ENCODE data around the gene MLC1.

The MLC1 gene

GRCh38 chr22:50101870-50102565 is 16.8 kb upstream of the MLC1 start:
- H3K36me3 Mint-ChIP-seq (ENCODE audit: low read depth) = no peaks in the 10 kb centered on the region
- H3K27me3 Mint-ChIP-seq (ENCODE audit: low read depth) = peaks cover 11% of the 10 kb centered on the region
- H3K27ac Mint-ChIP-seq = no peak overlapping the region
- no peak for TF ChIP-seq CTCF (IDR thresholded peaks at IDR 0.05; ENCODE audit: unreplicated experiment in 3 of 3)
- no peaks in the 10 kb centered on the region for H3K9me3 Mint-ChIP-seq
- peaks cover 7% of the 10 kb centered on the region for H3K4me1 Mint-ChIP-seq
- H3K4me3 Mint-ChIP-seq = no peak overlapping the region

DNA sequence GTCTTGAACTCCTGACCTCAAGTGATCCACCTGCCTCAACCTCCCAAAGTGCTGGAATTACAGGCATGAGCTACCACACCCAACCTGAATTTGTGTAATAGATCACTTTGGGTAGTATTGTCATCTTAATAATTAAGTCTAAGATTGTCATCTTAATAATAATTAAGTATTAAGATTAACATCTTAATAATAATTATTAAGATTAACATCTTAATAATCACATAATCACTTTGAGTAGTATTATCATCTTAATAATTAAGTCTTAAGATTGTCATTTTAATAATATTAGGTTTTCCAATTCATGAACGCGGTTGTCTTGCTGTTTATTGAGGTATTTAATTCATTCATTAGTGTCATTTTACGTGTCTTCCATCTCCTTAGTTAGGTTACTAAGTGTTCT is 12.8 kb upstream of the MLC1 start:
- TF ChIP-seq CTCF (IDR thresholded peaks at IDR 0.05; ENCODE audit: unreplicated experiment in 3 of 3) = no peak
- Mint-ChIP-seq H3K27ac (no peak overlapping the region), H3K4me1 (no peaks in the 10 kb centered on the region), H3K9me3 (no peaks in the 10 kb centered on the region), H3K27me3 (ENCODE audit: low read depth) (peaks cover 11% of the 10 kb centered on the region), H3K4me3 (no peak overlapping the region), H3K36me3 (ENCODE audit: low read depth) (no peaks in the 10 kb centered on the region)

DNA sequence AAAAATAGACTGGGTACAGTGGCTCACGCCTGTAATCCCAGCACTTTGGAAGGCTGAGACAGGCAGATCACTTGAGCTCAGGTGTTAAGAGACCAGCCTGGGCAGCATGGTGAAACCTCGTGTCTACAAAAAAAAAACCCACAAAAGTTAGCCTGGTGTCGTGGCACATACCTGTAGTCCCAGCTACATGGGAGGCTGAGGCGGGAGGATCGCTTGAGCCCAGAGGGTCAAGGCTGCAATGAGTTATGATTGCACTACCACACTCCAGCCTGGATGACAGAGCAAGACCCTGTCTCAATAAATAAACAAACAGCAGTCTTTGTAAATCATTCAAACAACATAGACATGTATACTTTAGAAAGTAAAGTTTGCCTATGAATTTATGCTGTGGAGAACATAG is 7.1 kb upstream of the MLC1 start:
- H3K36me3 Mint-ChIP-seq (ENCODE audit: low read depth) = no peaks in the 10 kb centered on the region

DNA sequence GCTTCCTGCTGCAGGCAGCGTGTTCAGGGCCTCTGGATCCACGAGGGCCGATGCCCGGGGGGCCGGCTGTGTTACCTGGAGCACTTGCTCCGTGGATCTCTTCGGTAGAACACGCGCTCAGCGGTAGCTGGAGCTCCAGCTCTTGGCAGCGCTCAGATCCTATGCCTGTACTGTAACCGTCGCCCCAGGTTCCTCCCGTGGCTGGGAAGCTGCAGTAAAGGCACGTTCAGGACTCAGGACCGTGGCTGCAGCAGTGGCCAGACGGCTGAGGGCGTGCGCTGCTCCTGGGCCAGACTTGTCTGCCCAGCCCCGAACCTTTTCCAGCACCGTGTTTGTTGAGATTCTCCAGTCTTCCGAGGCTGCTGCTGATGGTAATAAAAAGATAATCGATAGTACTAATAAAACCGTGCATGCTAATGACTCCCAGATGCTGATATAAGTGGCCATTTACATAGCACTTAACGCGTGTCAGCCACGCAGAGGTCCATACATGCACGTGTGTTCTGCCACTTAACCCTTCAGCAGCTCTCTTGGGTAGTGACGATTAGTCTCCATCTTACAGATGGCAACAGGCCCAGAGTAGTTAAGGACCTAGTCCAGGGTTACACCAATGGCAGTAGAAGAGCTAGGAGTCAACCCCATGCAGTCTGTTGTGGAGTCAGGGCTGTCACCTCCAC is 6.0 kb upstream of the MLC1 start:
- no peaks in the 10 kb centered on the region for H3K36me3 Mint-ChIP-seq (ENCODE audit: low read depth)
- H3K4me1 Mint-ChIP-seq = no peaks in the 10 kb centered on the region
- no peak for TF ChIP-seq CTCF (IDR thresholded peaks at IDR 0.05; ENCODE audit: unreplicated experiment in 3 of 3)
- no peak overlapping the region for H3K4me3 Mint-ChIP-seq
- peaks cover 11% of the 10 kb centered on the region for H3K27me3 Mint-ChIP-seq (ENCODE audit: low read depth)
- peaks cover 5% of the 10 kb centered on the region for H3K9me3 Mint-ChIP-seq
- H3K27ac Mint-ChIP-seq = no peak overlapping the region

More for the DNA sequence above, 7.1 kb upstream of the MLC1 start:
- H3K27me3 Mint-ChIP-seq (ENCODE audit: low read depth) = peaks cover 11% of the 10 kb centered on the region
- H3K4me1 Mint-ChIP-seq = no peaks in the 10 kb centered on the region
- peaks cover 5% of the 10 kb centered on the region for H3K9me3 Mint-ChIP-seq
- no peak overlapping the region for H3K4me3 Mint-ChIP-seq
- H3K27ac Mint-ChIP-seq = no peak overlapping the region
- no peak for TF ChIP-seq CTCF (IDR thresholded peaks at IDR 0.05; ENCODE audit: unreplicated experiment in 3 of 3)

DNA sequence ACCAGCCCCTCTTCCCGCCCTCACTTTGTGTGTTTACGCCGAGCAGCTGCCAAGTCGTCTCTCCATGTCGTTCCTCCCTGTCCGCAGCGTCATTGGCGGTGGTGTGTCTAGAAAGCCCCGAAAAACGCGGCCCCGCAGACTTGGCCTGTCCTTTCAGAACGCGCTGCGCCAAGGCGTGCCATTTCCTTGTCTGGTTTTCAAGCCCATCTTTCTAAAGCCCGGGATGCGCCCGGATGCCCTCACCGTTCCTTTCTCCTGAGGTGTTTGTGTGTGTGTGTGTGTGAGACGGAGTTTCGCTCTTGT is 5.1 kb upstream of the MLC1 start:
- H3K27ac Mint-ChIP-seq = no peak overlapping the region
- H3K27me3 Mint-ChIP-seq (ENCODE audit: low read depth) = peaks cover 11% of the 10 kb centered on the region
- TF ChIP-seq CTCF (IDR thresholded peaks at IDR 0.05; ENCODE audit: unreplicated experiment in 3 of 3) = no peak
- peaks cover 2% of the 10 kb centered on the region for H3K4me1 Mint-ChIP-seq
- H3K36me3 Mint-ChIP-seq (ENCODE audit: low read depth) = no peaks in the 10 kb centered on the region
- no peak overlapping the region for H3K4me3 Mint-ChIP-seq
- H3K9me3 Mint-ChIP-seq = peaks cover 5% of the 10 kb centered on the region
